Eye (tissue), 1 donor: ENCODE data around the gene ABHD8.

Experiments used
- DNase-seq: peaks from one replicate; pipeline ENCODE4 v3.0.0-alpha.2; 2015

ABHD8 gene

GRCh38 chr19:17332677-17333581, 29.7 kb upstream of the ABHD8 start:
- DNase-seq = peak; percentile 56

GRCh38 chr19:17332360-17332676, 29.1 kb upstream of the ABHD8 start:
- no peak for DNase-seq

GRCh38 chr19:17331045-17331558, 27.9 kb upstream of the ABHD8 start:
- no peak for DNase-seq

- DNase-seq = no peak
These were observed 27.2 kb upstream of the ABHD8 start for GRCh38 chr19:17330262-17331044.

- DNase-seq = no peak
These were observed 26.4 kb upstream of the ABHD8 start for GRCh38 chr19:17329366-17330261.

GRCh38 chr19:17328517-17329365, 25.5 kb upstream of the ABHD8 start:
- DNase-seq = peak; percentile 53

GRCh38 chr19:17327654-17328516, 24.7 kb upstream of the ABHD8 start:
- DNase-seq = peak; percentile 75

- DNase-seq = no peak
These were observed 23.9 kb upstream of the ABHD8 start for GRCh38 chr19:17327068-17327653.

GRCh38 chr19:17326595-17326966, 23.4 kb upstream of the ABHD8 start:
- DNase-seq = no peak

GRCh38 chr19:17325881-17326594, 22.8 kb upstream of the ABHD8 start:
- DNase-seq = no peak

GRCh38 chr19:17325133-17325532, 21.9 kb upstream of the ABHD8 start:
- no peak for DNase-seq

- DNase-seq = no peak
These were observed 21.3 kb upstream of the ABHD8 start for GRCh38 chr19:17324357-17325114.

- DNase-seq = no peak
These were observed 20.7 kb upstream of the ABHD8 start for GRCh38 chr19:17323964-17324332.

- DNase-seq = no peak
These were observed 20.2 kb upstream of the ABHD8 start for GRCh38 chr19:17323300-17323963.

- no peak for DNase-seq
These were observed 19.6 kb upstream of the ABHD8 start for GRCh38 chr19:17322854-17323253.

- DNase-seq = no peak
These were observed 18.6 kb upstream of the ABHD8 start for GRCh38 chr19:17321655-17322489.

GRCh38 chr19:17320435-17320834, 17.2 kb upstream of the ABHD8 start:
- no peak for DNase-seq
